Mesenchymal stem cell (in vitro differentiated cells and primary cell): ENCODE measurements around the gene SLC39A3.

Experiments
- DNase-seq: peaks from one replicate; pipeline ENCODE4 v3.0.0-alpha.2; 2013
- H2AFZ ChIP-seq: one replicate; pipeline ENCODE4 v1.6.1; 2013; ENCODE audit warnings: low read depth, mild to moderate bottlenecking, control low read depth, inconsistent platforms, low read length, moderate library complexity
- H2AK5ac ChIP-seq: 2 replicates; pipeline ENCODE4 v1.6.1; 2013; ENCODE audit warnings: low read length, moderate library complexity, mild to moderate bottlenecking, inconsistent platforms; ENCODE audit not compliant: severe bottlenecking
- H2BK120ac ChIP-seq: one replicate; pipeline ENCODE4 v1.6.1; 2013; ENCODE audit warnings: low read depth, mild to moderate bottlenecking, inconsistent platforms, low read length, moderate library complexity
- H2BK12ac ChIP-seq, 2 experiments: one replicate each; pipeline ENCODE4 v1.6.1; 2013; ENCODE audit warnings: inconsistent platforms in 2 of 2, low read length in 2 of 2, mild to moderate bottlenecking in 2 of 2, moderate library complexity in 2 of 2, control low read depth in 1 of 2
- H2BK15ac ChIP-seq: one replicate; pipeline ENCODE4 v1.6.1; 2013; ENCODE audit warnings: mild to moderate bottlenecking, low read depth, inconsistent platforms; ENCODE audit not compliant: poor library complexity, severe bottlenecking
- H2BK5ac ChIP-seq: 2 replicates; pipeline ENCODE4 v1.6.1; 2013; ENCODE audit warnings: low read depth, mild to moderate bottlenecking, low read length, control low read depth, inconsistent platforms; ENCODE audit not compliant: poor library complexity, severe bottlenecking
- H3K14ac ChIP-seq, 2 experiments: one replicate each; pipeline ENCODE4 v1.6.1; 2013; ENCODE audit warnings: inconsistent platforms in 2 of 2, low read length in 2 of 2, control low read depth in 1 of 2, mild to moderate bottlenecking in 1 of 2, moderate library complexity in 1 of 2
- H3K18ac ChIP-seq, 2 experiments: one replicate each; pipeline ENCODE4 v1.6.1; 2013; ENCODE audit warnings: inconsistent platforms in 2 of 2, low read length in 2 of 2, control low read depth in 1 of 2, low read depth in 1 of 2, mild to moderate bottlenecking in 1 of 2
- H3K23ac ChIP-seq, 2 experiments: one replicate each; pipeline ENCODE4 v1.6.1; 2013; ENCODE audit warnings: inconsistent platforms in 2 of 2, low read length in 2 of 2, mild to moderate bottlenecking in 2 of 2, moderate library complexity in 2 of 2, control low read depth in 1 of 2
- H3K27ac ChIP-seq: 2 replicates; pipeline ENCODE4 v1.5.1; 2013; ENCODE audit warnings: mild to moderate bottlenecking, moderate library complexity, low read length, control low read depth, inconsistent platforms; ENCODE audit not compliant: poor library complexity, severe bottlenecking
- H3K27me3 ChIP-seq, 2 experiments: 2 replicates each; pipeline versions ENCODE4 v1.6.1 to v1.7.0; 2013; ENCODE audit warnings: low read length in 2 of 2, mild to moderate bottlenecking in 2 of 2, moderate library complexity in 2 of 2, control low read depth in 1 of 2, inconsistent platforms in 1 of 2; ENCODE audit not compliant: control insufficient read depth in 1 of 2, insufficient read depth in 1 of 2
- H3K36me3 ChIP-seq, 2 experiments: 2 replicates each; pipeline versions ENCODE4 v1.6.1 to v1.7.0; 2013; ENCODE audit warnings: low read length in 2 of 2, control low read depth in 1 of 2, inconsistent platforms in 1 of 2, low read depth in 1 of 2, mild to moderate bottlenecking in 1 of 2; ENCODE audit not compliant: insufficient read depth in 2 of 2, control insufficient read depth in 1 of 2
- H3K4ac ChIP-seq, 2 experiments: one replicate each; pipeline ENCODE4 v1.6.1; 2013; ENCODE audit warnings: inconsistent platforms in 2 of 2, low read length in 2 of 2, mild to moderate bottlenecking in 2 of 2, moderate library complexity in 2 of 2, control low read depth in 1 of 2, low read depth in 1 of 2
- H3K4me1 ChIP-seq: 2 replicates; pipeline ENCODE4 v1.6.1; 2013; ENCODE audit warnings: low read depth, low read length, control low read depth; ENCODE audit not compliant: control insufficient read depth, insufficient read depth
- H3K4me2 ChIP-seq: 2 replicates; pipeline ENCODE4 v1.6.1; 2013; ENCODE audit warnings: low read length, mild to moderate bottlenecking, inconsistent platforms; ENCODE audit not compliant: poor library complexity, severe bottlenecking
- H3K4me3 ChIP-seq, 2 experiments: 2 replicates each; pipeline versions ENCODE4 v1.5.1 to v1.7.0; 2013; ENCODE audit warnings: low read length in 2 of 2, mild to moderate bottlenecking in 2 of 2, control low read depth in 1 of 2, low read depth in 1 of 2; ENCODE audit not compliant: insufficient read depth in 1 of 2
- H3K79me1 ChIP-seq: replicated peaks from 2 replicates; pipeline ENCODE4 v1.6.1; 2013; ENCODE audit warnings: mild to moderate bottlenecking, control low read depth, low read length, inconsistent platforms; ENCODE audit not compliant: poor library complexity, severe bottlenecking
- H3K9ac ChIP-seq: 2 replicates; pipeline ENCODE4 v1.7.0; 2013; ENCODE audit warnings: mild to moderate bottlenecking, low read length, moderate library complexity
- H3K9me3 ChIP-seq: 2 replicates; pipeline ENCODE4 v1.7.0; 2013; ENCODE audit warnings: mild to moderate bottlenecking, low read length; ENCODE audit not compliant: control insufficient read depth
- H4K8ac ChIP-seq: one replicate; pipeline ENCODE4 v1.6.1; 2013; ENCODE audit warnings: inconsistent platforms, mild to moderate bottlenecking, low read length, moderate library complexity
- H4K91ac ChIP-seq: one replicate; pipeline ENCODE4 v1.6.1; 2013; ENCODE audit warnings: mild to moderate bottlenecking, low read length, inconsistent platforms
- WGBS: methylation state at CpG from one replicate; pipeline ENCODE4 v1.1.7; 2013; ENCODE audit warnings: mixed read lengths; 5-methylcytosine and 5-hydroxymethylcytosine counted together

Gene SLC39A3

DNA sequence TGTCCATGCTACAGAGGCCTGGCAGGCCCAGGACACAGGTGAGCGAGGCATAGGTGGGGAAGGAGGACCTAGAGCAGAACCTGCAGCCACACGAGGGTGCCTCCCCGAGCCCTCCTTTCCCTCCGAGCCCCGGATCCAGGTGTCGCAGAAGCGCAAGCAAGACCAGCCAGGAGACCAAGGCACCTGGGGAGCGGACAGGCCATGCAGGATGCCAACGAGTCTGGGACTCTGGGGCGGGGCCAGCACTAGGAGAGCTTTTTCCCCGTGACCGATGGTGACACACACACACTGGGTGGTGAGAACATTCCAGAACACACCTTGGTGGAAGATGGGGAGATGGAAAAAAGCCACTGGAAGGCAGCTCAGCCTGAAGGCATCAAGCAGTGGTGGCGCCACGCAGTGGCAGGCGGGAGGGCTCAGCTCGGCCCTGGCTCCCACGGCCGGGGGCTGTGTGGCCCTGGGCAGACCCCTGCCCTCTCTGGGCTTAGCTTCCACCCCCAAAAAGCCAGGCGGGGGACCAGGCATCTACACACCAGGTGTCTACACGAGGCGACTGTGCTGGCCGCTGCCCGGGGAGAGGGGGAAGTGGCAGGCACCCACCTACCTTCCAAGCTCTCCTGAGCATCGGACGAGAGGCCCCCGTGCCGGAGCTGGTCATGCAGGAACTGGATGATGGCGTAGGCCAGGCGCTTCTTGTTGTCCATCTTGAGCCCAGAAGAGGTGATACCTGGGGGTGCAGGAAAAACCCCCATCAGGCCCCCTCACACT lies 28.7 kb upstream of the SLC39A3 start:
- H3K27me3 ChIP-seq, result no peaks in the 10 kb centered on the region
- H3K36me3 ChIP-seq, result peaks cover 41 to 81% of the 10 kb centered on the region in 2 experiments
- no peak overlapping the region for H2BK12ac ChIP-seq
- H3K4me3 ChIP-seq, result no peak overlapping the region
- no peak overlapping the region for H2AK5ac ChIP-seq
- no peak overlapping the region for H3K27ac ChIP-seq
- H2BK5ac ChIP-seq, result no peak overlapping the region
- no peak overlapping the region for H3K23ac ChIP-seq
- peak overlapping the region; percentile 8 for H2BK15ac ChIP-seq
- H2BK120ac ChIP-seq, result no peak overlapping the region
- peaks cover 46% of the 10 kb centered on the region for H3K79me1 ChIP-seq
- no peak overlapping the region for H4K8ac ChIP-seq
- no peak overlapping the region for H3K18ac ChIP-seq
- H3K14ac ChIP-seq, result no peak overlapping the region
- no peaks in the 10 kb centered on the region for H3K9me3 ChIP-seq
- H3K4me2 ChIP-seq, result no peak overlapping the region
- H3K9ac ChIP-seq, result no peak overlapping the region
- no peak overlapping the region for H2AFZ ChIP-seq
- H4K91ac ChIP-seq, result no peak overlapping the region
- no peak overlapping the region for H3K4ac ChIP-seq
- DNase-seq, result no peak
- WGBS, result 95% methylated on average over 27 of the region's 29 CpGs
- H3K4me1 ChIP-seq, result peaks cover 3% of the 10 kb centered on the region

DNA sequence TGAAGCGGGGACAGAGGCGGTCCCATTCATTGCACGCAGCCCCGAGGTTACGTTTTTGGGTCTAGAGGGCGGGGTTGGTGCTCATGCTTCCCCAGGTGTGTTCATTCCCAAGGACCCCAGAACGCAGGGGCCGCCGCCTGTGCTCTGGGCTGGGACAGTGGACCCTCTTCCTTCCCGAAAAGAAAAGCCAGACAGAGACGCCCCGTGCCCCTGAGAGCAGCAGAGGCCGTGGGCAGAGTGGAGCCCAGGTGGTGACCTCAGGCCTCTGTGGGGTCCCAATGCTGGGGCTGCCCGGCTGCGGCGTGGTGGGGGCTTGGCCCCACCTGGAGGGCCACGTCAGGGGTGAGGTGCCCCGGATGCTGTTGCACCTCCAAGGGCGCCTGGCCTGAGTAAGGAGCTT lies 27.9 kb upstream of the SLC39A3 start:
- no peak overlapping the region for H4K91ac ChIP-seq
- WGBS, result 98% methylated on average over 16 of the region's 19 CpGs
- no peak overlapping the region for H2AK5ac ChIP-seq
- no peak overlapping the region for H3K9ac ChIP-seq
- peaks cover 54% of the 10 kb centered on the region for H3K79me1 ChIP-seq
- no peak overlapping the region for H3K14ac ChIP-seq
- H3K36me3 ChIP-seq, result peaks cover 50 to 90% of the 10 kb centered on the region in 2 experiments
- no peak overlapping the region for H3K4me2 ChIP-seq
- H3K18ac ChIP-seq, result no peak overlapping the region
- no peak for DNase-seq
- peaks cover 3% of the 10 kb centered on the region for H3K4me1 ChIP-seq
- no peak overlapping the region for H3K27ac ChIP-seq
- peak overlapping the region in 1 of 2 experiments; percentile 11 for H3K4me3 ChIP-seq
- H3K23ac ChIP-seq, result no peak overlapping the region
- H4K8ac ChIP-seq, result no peak overlapping the region
- no peak overlapping the region for H2BK120ac ChIP-seq
- no peak overlapping the region for H2BK15ac ChIP-seq
- no peak overlapping the region for H3K4ac ChIP-seq
- no peak overlapping the region for H2AFZ ChIP-seq
- H2BK5ac ChIP-seq, result peak overlapping the region; percentile 4
- no peaks in the 10 kb centered on the region for H3K9me3 ChIP-seq
- no peaks in the 10 kb centered on the region for H3K27me3 ChIP-seq
- H2BK12ac ChIP-seq, result no peak overlapping the region

DNA sequence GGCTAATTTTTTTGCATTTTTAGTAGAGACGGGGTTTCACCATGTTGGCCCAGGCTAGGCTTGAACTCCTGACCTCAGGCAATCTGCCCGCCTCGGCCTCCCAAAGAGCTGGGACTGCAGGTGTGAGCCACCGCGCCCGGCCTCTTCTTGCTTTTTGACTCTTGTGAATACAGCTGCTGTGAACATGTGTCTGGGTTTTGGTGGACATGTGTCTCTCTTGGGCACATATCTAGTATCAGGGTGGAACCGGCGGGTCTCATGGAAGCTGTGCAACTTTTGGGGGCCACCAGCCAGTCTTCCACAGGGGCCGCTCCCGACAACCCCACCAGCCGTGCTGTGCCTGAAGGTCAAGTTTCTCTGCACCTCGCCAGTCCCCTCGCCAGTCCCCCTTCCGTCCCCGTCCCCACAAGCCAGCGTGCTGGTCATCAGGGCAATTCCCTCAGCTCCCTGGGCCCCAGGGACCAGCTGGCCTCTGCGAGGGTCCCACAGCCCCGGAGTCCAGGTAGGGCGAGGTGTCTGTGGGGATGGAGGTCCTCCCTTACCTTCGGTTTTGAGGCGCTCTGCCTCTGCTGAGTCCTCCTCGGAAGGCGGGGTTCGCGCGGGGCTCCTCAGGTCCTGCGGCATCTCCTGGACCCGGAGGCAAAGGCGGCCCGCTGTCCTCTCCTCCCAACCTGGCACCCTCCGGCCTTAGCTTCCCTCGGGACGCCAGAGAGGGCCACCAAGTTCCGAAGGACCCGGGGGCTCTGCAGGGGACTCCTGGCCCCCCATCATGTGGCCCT lies 27.0 kb upstream of the SLC39A3 start:
- H2BK120ac ChIP-seq, result no peak overlapping the region
- H4K8ac ChIP-seq, result no peak overlapping the region
- no peaks in the 10 kb centered on the region for H3K9me3 ChIP-seq
- no peak overlapping the region for H2BK5ac ChIP-seq
- H3K4ac ChIP-seq, result no peak overlapping the region
- 96% methylated on average over 35 of the region's 35 CpGs for WGBS
- peaks cover 63% of the 10 kb centered on the region for H3K79me1 ChIP-seq
- no peak overlapping the region for H2AK5ac ChIP-seq
- peaks cover 3% of the 10 kb centered on the region for H3K4me1 ChIP-seq
- H3K4me2 ChIP-seq, result no peak overlapping the region
- no peak overlapping the region for H3K14ac ChIP-seq
- no peak overlapping the region for H3K9ac ChIP-seq
- peaks cover 58 to 93% of the 10 kb centered on the region in 2 experiments for H3K36me3 ChIP-seq
- no peak overlapping the region for H3K4me3 ChIP-seq
- no peak overlapping the region for H3K23ac ChIP-seq
- no peak overlapping the region for H3K18ac ChIP-seq
- no peak overlapping the region for H2BK12ac ChIP-seq
- no peak overlapping the region for H3K27ac ChIP-seq
- no peak overlapping the region for H4K91ac ChIP-seq
- no peaks in the 10 kb centered on the region for H3K27me3 ChIP-seq
- DNase-seq, result no peak
- no peak overlapping the region for H2AFZ ChIP-seq
- no peak overlapping the region for H2BK15ac ChIP-seq

GRCh38 chr19:2765376-2765775 lies 25.6 kb upstream of the SLC39A3 start:
- no peak overlapping the region for H4K91ac ChIP-seq
- 98% methylated on average over 10 of the region's 15 CpGs for WGBS

More at GRCh38 chr19:2765376-2765775, 25.6 kb upstream of the SLC39A3 start:
- no peak overlapping the region for H3K4ac ChIP-seq
- no peaks in the 10 kb centered on the region for H3K27me3 ChIP-seq
- H2BK5ac ChIP-seq, result no peak overlapping the region
- H3K27ac ChIP-seq, result no peak overlapping the region
- H3K79me1 ChIP-seq, result peaks cover 74% of the 10 kb centered on the region
- H3K4me1 ChIP-seq, result no peaks in the 10 kb centered on the region
- H2BK15ac ChIP-seq, result no peak overlapping the region
- H2BK12ac ChIP-seq, result no peak overlapping the region
- H2AFZ ChIP-seq, result no peak overlapping the region
- no peak overlapping the region for H3K4me2 ChIP-seq
- H3K9me3 ChIP-seq, result no peaks in the 10 kb centered on the region
- H3K18ac ChIP-seq, result no peak overlapping the region
- H2BK120ac ChIP-seq, result no peak overlapping the region
- H3K23ac ChIP-seq, result no peak overlapping the region
- peaks cover 70 to 96% of the 10 kb centered on the region in 2 experiments for H3K36me3 ChIP-seq
- no peak overlapping the region for H3K14ac ChIP-seq
- DNase-seq, result no peak
- no peak overlapping the region for H3K9ac ChIP-seq
- no peak overlapping the region for H3K4me3 ChIP-seq
- no peak overlapping the region for H4K8ac ChIP-seq
- H2AK5ac ChIP-seq, result no peak overlapping the region
